ENCODE data around the gene C11orf91. TPM values are rescaled to one million over a fixed set of nuclear protein-coding genes. Genes with fewer than 3 reads are reported as not detected.

C11orf91 gene
- total and polyA plus RNA-seq, 2 of the 8 experiments (the other 6 are each of a cell fraction or from before 2014, with no cell fraction given) = not detected

- H4K20me1 ChIP-seq (replicated peaks in 1 of 2; ENCODE audit: control insufficient read depth in 1 of 2, insufficient read depth in 2 of 2, low read length in 2 of 2) = peaks cover 3 to 12% of the 10 kb centered on the region in 2 experiments
- H3K23ac ChIP-seq (ENCODE audit: insufficient read length) = no peak overlapping the region
- H4K8ac ChIP-seq (ENCODE audit: extremely low read depth, insufficient read depth, low read length) = peak overlapping the region; percentile 62; the same call in 1 of the 2 replicates
- no peaks in the 10 kb centered on the region for H3K79me1 ChIP-seq (ENCODE audit: low read depth, low read length)
- H2AFZ ChIP-seq (ENCODE audit: low read length) = no peak overlapping the region
- no peak overlapping the region for H4K5ac ChIP-seq (ENCODE audit: insufficient read length, low read depth, low read length)
- H3K4me2 ChIP-seq (ENCODE audit: insufficient read depth in 1 of 2, low read depth in 2 of 2, low read length in 2 of 2) = peak overlapping the region; percentile 74
- H2BK20ac ChIP-seq (ENCODE audit: low read length) = no peak overlapping the region
- no peak overlapping the region for H2BK15ac ChIP-seq (ENCODE audit: low read length)
- H3K4me3 ChIP-seq (ENCODE audit: extremely low read depth in 1 of 4, insufficient read depth in 2 of 4, low read depth in 3 of 4, low read length in 4 of 4) = peak overlapping the region; percentile 72 to 98 (median 80); a peak in 7 of 8 replicates
- CTCF ChIA-PET (ENCODE audit: partially characterized antibody) = interaction anchor here (1.2 to 2.3 kb wide), 4 partner anchors 8 to 95 kb away, joined by 3 to 7 read pairs (median 6); no protein-coding TSS in a partner anchor
- peaks cover 6 to 9% (median 6%) of the 10 kb centered on the region in 4 experiments; a peak in 5 of 7 replicates for H3K4me1 ChIP-seq (replicated peaks in 1 of 4; ENCODE audit: control insufficient read depth in 3 of 4, insufficient read depth in 4 of 4, low read length in 3 of 4)
- TF ChIP-seq CTBP2 (IDR thresholded peaks at IDR 0.05; ENCODE audit: borderline replicate concordance, insufficient read depth, insufficient read length, low read length) (no peak), SUZ12 (IDR thresholded peaks at IDR 0.05; ENCODE audit: low read length) (0 out of 2 replicates have a peak, but pooled peaks have one; percentile 27)
- no peaks in the 10 kb centered on the region; a peak in 1 of 8 replicates for H3K36me3 ChIP-seq (ENCODE audit: control insufficient read depth in 2 of 4, insufficient read depth in 4 of 4, low read length in 3 of 4)
- no peak overlapping the region for H3K14ac ChIP-seq (ENCODE audit: insufficient read length)
- no peak overlapping the region for H2BK5ac ChIP-seq (ENCODE audit: low read depth, low read length)
- H4K91ac ChIP-seq (replicated peaks; ENCODE audit: insufficient read length, low read length) = no peak overlapping the region
- H2AK5ac ChIP-seq (ENCODE audit: low read depth, low read length) = no peak overlapping the region
- H2BK12ac ChIP-seq (ENCODE audit: low read depth, low read length) = no peak overlapping the region
- POLR2A ChIA-PET (ENCODE audit: partially characterized antibody) = interaction anchor here (0.6 to 1.1 kb wide), 3 partner anchors 9 to 1481 kb away, joined by 3 to 4 read pairs (median 3); no protein-coding TSS in a partner anchor
- 57% methylated on average over 15 of the region's 15 CpGs; no CpG with 5 or more reads in 1 of the 2 experiments for WGBS, 2 experiments (ENCODE audit: extremely low coverage in 1 of 2, insufficient coverage in 1 of 2, insufficient read length in 1 of 2, insufficient replicate concordance in 2 of 2, low coverage in 1 of 2, low lambda C conversion rate in 2 of 2, missing lambda C conversion rate in 1 of 2)
- H3K27me3 ChIP-seq (replicated peaks in 1 of 4; ENCODE audit: control insufficient read depth in 3 of 4, extremely low read depth in 1 of 4, insufficient read depth in 3 of 4, low read length in 3 of 4) = peaks cover 0 to 6% (median 4%) of the 10 kb centered on the region in 4 experiments; a peak in 3 of 7 replicates
- peak overlapping the region in 3 of 4 experiments; percentile 16 to 46 (median 23); a peak in 3 of 7 replicates for H3K9ac ChIP-seq (replicated peaks in 1 of 4; ENCODE audit: extremely low read depth in 1 of 4, low read depth in 3 of 4, low read length in 3 of 4)
- no peak overlapping the region for H2BK120ac ChIP-seq (replicated peaks; ENCODE audit: low read depth, low read length)
- FAIRE-seq = no peak
- peaks cover 2 to 41% of the 10 kb centered on the region in 2 experiments; a peak in 3 of 4 replicates for H3K79me2 ChIP-seq (ENCODE audit: control insufficient read depth in 1 of 2, insufficient read depth in 2 of 2, low read length in 2 of 2)
- H3K23me2 ChIP-seq (ENCODE audit: low read depth, low read length) = peaks cover 9% of the 10 kb centered on the region
- H3K4ac ChIP-seq (replicated peaks; ENCODE audit: insufficient read length, low read depth, low read length) = no peak overlapping the region
- no peak overlapping the region for H3K27ac ChIP-seq (ENCODE audit: low read depth, low read length)
- no peak overlapping the region for H3K18ac ChIP-seq (ENCODE audit: extremely low read depth, low read length)
- DNase-seq (ENCODE audit: low read depth in 1 of 2, low spot score in 2 of 2) = no peak
- no peak overlapping the region for H3K56ac ChIP-seq (replicated peaks; ENCODE audit: insufficient read length, low read depth, low read length)
- no peaks in the 10 kb centered on the region for H3K9me3 ChIP-seq (ENCODE audit: insufficient read depth in 2 of 2, low read depth in 1 of 2, low read length in 1 of 2)
Observed at GRCh38 chr11:33734441-33735270, 34.0 kb upstream of the C11orf91 start.

Measured in H1 (cell line).